GM23248 (cell line): Measurements from ENCODE around the gene ACLY. TPM values are rescaled to one million over a fixed set of nuclear protein-coding genes. Genes with fewer than 3 reads are reported as not detected.

Source experiments
- DNase-seq: peaks from one replicate; pipeline ENCODE4 v3.0.0-alpha.2; 2015
- H2AFZ ChIP-seq: fragments of 200-600 bp; sonication (generic); 2 replicates; pipeline ENCODE4 v1.6.1; 2016; ENCODE audit warnings: antibody characterized with exemption
- H3F3A ChIP-seq: fragments of 200-600 bp; sonication (generic); 2 replicates; pipeline ENCODE4 v1.6.1; 2016; ENCODE audit warnings: mild to moderate bottlenecking, antibody characterized with exemption, mixed run types; ENCODE audit not compliant: insufficient read depth
- H3K27ac ChIP-seq: fragments of 200-600 bp; sonication (generic); 2 replicates; pipeline ENCODE4 v1.5.1; 2016; ENCODE audit warnings: mild to moderate bottlenecking
- H3K27me3 ChIP-seq: fragments of 200-600 bp; sonication (generic); replicated peaks from 2 replicates; pipeline ENCODE4 v1.6.1; 2016; ENCODE audit warnings: mild to moderate bottlenecking; ENCODE audit not compliant: insufficient read depth
- H3K36me3 ChIP-seq: fragments of 200-600 bp; sonication (generic); 2 replicates; pipeline ENCODE4 v1.6.1; 2016; ENCODE audit warnings: low read depth, mild to moderate bottlenecking
- H3K4me1 ChIP-seq: fragments of 200-600 bp; sonication (generic); 2 replicates; pipeline ENCODE4 v1.6.1; 2016; ENCODE audit warnings: mild to moderate bottlenecking; ENCODE audit not compliant: insufficient read depth
- H3K4me2 ChIP-seq: fragments of 200-600 bp; sonication (generic); one replicate; pipeline ENCODE4 v1.6.1; 2016; ENCODE audit warnings: mild to moderate bottlenecking; ENCODE audit not compliant: unreplicated experiment
- H3K4me3 ChIP-seq: fragments of 200-600 bp; sonication (generic); 2 replicates; pipeline ENCODE4 v1.5.1; 2016; ENCODE audit warnings: mild to moderate bottlenecking
- H3K79me2 ChIP-seq: fragments of 200-600 bp; sonication (generic); 2 replicates; pipeline ENCODE4 v1.6.1; 2016; ENCODE audit warnings: mild to moderate bottlenecking; ENCODE audit not compliant: insufficient read depth
- H3K9ac ChIP-seq: fragments of 200-600 bp; sonication (generic); 2 replicates; pipeline ENCODE4 v1.6.1; 2016; ENCODE audit warnings: mild to moderate bottlenecking
- H3K9me2 ChIP-seq: fragments of 200-600 bp; sonication (generic); 2 replicates; pipeline ENCODE4 v1.6.1; 2016; ENCODE audit warnings: mixed run types, mild to moderate bottlenecking, moderate library complexity; ENCODE audit not compliant: insufficient read depth
- H3K9me3 ChIP-seq: fragments of 200-600 bp; sonication (generic); one replicate; pipeline ENCODE4 v1.6.1; 2017; ENCODE audit warnings: low read depth
- H4K20me1 ChIP-seq: fragments of 200-600 bp; sonication (generic); 2 replicates; pipeline ENCODE4 v1.6.0; 2016; ENCODE audit not compliant: insufficient read depth
- EZH2 ChIP-seq: fragments of 200-600 bp; sonication (generic); IDR thresholded peaks from 2 replicates; pipeline ENCODE4 v1.6.1; 2018; ENCODE audit warnings: antibody characterized with exemption, mild to moderate bottlenecking; ENCODE audit not compliant: insufficient read depth, poor library complexity, severe bottlenecking
- EZH2phosphoT487 ChIP-seq: fragments of 200-600 bp; sonication (generic); IDR thresholded peaks from 2 replicates; pipeline ENCODE4 v1.6.1; 2018; ENCODE audit warnings: antibody characterized with exemption, moderate library complexity, mild to moderate bottlenecking, low read depth; ENCODE audit not compliant: insufficient read depth
- WGBS, 2 experiments: methylation state at CpG; one replicate each; pipeline ENCODE4 v1.1.6; 2015 to 2017; ENCODE audit warnings: low lambda C conversion rate in 2 of 2, low coverage in 1 of 2; ENCODE audit errors: missing lambda C conversion rate in 2 of 2; 5-methylcytosine and 5-hydroxymethylcytosine counted together
- in situ Hi-C: fragments of 300-500 bp; cut with MboI; formaldehyde crosslinking; loops from 2 replicates; pipeline ENCODE4 v1.15.0; 2020
- polyA plus RNA-seq: library from polyadenylated mRNA; unstranded; fragments of >200 nt; fragmentation: Nextera tagmentation; extraction: Ambion mirVana; gene quantifications from 2 replicates; pipeline ENCODE4 v1.2.1, GENCODE V29; 2016
- total RNA-seq: library from RNA; depleted of rRNA; stranded (reverse); fragments of >200 nt; shearing (Covaris generic); gene quantifications from 2 replicates; pipeline ENCODE4 v1.2.3, GENCODE V29; 2014

Gene ACLY
- total and polyA plus RNA-seq, 2 experiments from 2014 or later, result 101 to 144 TPM

DNA sequence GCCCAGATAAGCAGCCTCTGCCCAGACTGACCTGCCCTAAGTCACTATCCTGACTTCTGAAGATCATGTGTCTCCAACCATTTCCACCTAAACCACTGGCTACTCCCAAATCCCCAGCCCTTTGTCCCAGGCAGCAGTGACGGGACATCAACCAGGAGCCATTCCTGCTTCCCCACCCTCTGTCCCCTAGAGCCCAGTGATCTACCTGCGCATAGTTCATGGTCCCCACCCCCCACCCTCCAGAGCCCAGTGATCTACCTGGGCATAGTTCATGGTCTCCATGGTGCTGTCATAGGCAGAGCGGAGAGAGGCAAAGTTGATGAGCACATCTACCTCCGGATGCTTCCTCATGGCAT lies 26.8 kb downstream of the ACLY start:
- no peak overlapping the region for H3K27ac ChIP-seq
- peaks cover 67% of the 10 kb centered on the region for H3K36me3 ChIP-seq
- H3K9me3 ChIP-seq, result no peaks in the 10 kb centered on the region
- H2AFZ ChIP-seq, result no peak overlapping the region
- WGBS, 2 experiments, result 94 to 96% methylated on average over 4 of the region's 4 CpGs
- no peak overlapping the region for H3K9ac ChIP-seq
- H3K9me2 ChIP-seq, result no peaks in the 10 kb centered on the region
- no peak for DNase-seq
- H3K4me1 ChIP-seq, result peaks cover 19% of the 10 kb centered on the region
- in situ Hi-C loops, result no loop called here
- H3K4me2 ChIP-seq, result no peak overlapping the region
- H3K79me2 ChIP-seq, result peaks cover 60% of the 10 kb centered on the region
- H4K20me1 ChIP-seq, result no peaks in the 10 kb centered on the region
- no peak overlapping the region for H3K4me3 ChIP-seq
- peaks cover 36% of the 10 kb centered on the region for H3F3A ChIP-seq
- no peaks in the 10 kb centered on the region for H3K27me3 ChIP-seq
- no peak for TF ChIP-seq EZH2
- no peak for TF ChIP-seq EZH2phosphoT487

- peaks cover 30% of the 10 kb centered on the region for H3F3A ChIP-seq
- 96 to 98% methylated on average over 7 of the region's 7 CpGs for WGBS, 2 experiments
- no peaks in the 10 kb centered on the region for H4K20me1 ChIP-seq
- DNase-seq, result no peak
- no peak for TF ChIP-seq EZH2
- no peak for TF ChIP-seq EZH2phosphoT487
- no peak overlapping the region for H2AFZ ChIP-seq
- no peak overlapping the region for H3K4me2 ChIP-seq
- H3K9ac ChIP-seq, result no peak overlapping the region
- peaks cover 67% of the 10 kb centered on the region for H3K36me3 ChIP-seq
- no peaks in the 10 kb centered on the region for H3K9me3 ChIP-seq
- no peak overlapping the region for H3K27ac ChIP-seq
- no peaks in the 10 kb centered on the region for H3K27me3 ChIP-seq
- peaks cover 19% of the 10 kb centered on the region for H3K4me1 ChIP-seq
- peaks cover 61% of the 10 kb centered on the region for H3K79me2 ChIP-seq
- no peaks in the 10 kb centered on the region for H3K9me2 ChIP-seq
- in situ Hi-C loops, result no loop called here
- no peak overlapping the region for H3K4me3 ChIP-seq
These were observed 27.4 kb downstream of the ACLY start for GRCh38 chr17:41891135-41892020.

DNA sequence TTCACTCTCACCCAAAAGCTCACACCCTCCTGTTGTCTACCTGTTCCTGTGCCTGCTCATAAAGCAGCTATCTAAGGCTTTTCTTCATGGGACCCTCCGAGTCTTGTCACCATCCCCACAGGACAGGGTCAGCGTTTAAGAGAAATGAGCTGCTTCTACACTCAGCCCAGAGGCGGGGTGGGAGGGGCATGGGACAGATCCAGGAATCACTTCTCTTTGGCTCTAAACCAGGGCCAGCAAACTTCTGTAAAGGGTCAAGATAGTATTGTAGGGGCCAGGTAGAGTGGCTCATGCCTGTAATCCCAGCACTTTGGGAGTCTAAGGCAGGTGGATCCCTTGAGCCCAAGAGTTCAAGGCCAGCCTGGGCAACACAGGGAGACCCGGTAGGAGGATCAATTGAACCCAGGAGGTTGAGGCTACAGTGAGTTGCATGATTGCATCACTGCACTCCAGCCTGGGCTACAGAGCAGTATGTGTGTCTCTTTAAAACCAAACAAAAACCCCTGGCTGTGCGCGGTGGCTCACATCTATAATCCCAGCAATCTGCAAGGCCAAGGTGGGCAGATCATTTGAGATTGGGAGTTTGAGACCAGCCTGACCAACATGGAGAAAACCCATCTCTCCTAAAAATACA lies 30.3 kb downstream of the ACLY start:
- no peak for TF ChIP-seq EZH2
- no peak for TF ChIP-seq EZH2phosphoT487
- Histone ChIP-seq H3K9ac (no peak overlapping the region), H3F3A (peaks cover 21% of the 10 kb centered on the region), H4K20me1 (no peaks in the 10 kb centered on the region), H3K4me2 (no peak overlapping the region), H3K9me2 (no peaks in the 10 kb centered on the region), H3K79me2 (peaks cover 77% of the 10 kb centered on the region), H3K36me3 (peaks cover 85% of the 10 kb centered on the region), H3K27me3 (no peaks in the 10 kb centered on the region), H3K27ac (no peak overlapping the region), H3K4me1 (no peaks in the 10 kb centered on the region), H2AFZ (no peak overlapping the region), H3K9me3 (no peaks in the 10 kb centered on the region), H3K4me3 (no peak overlapping the region)
- in situ Hi-C loops, result no loop called here
- 96 to 97% methylated on average over 6 of the region's 6 CpGs for WGBS, 2 experiments
- no peak for DNase-seq

DNA sequence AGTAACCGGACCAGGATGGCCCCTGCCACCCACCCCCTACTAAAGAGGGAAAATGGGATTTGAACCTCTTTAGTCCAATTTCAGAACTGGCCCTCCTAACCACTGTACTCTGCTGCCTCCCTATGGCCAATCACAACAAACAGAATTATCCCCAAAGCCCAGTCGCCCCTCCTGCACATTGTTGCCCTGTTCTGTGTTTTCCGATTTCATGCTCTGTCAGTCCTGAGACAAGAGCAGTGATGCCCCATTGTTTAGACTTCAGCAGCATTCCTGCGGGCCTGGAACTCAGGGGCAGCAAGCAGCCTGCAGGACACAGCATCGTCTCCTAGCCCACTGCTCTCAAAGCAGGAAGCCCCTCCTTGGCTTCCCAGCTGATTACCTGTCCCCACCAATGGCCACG lies 33.0 kb downstream of the ACLY start:
- Histone ChIP-seq H3K4me2 (no peak overlapping the region), H3K27me3 (no peaks in the 10 kb centered on the region), H3K27ac (no peak overlapping the region), H3F3A (peaks cover 25% of the 10 kb centered on the region), H3K4me3 (no peak overlapping the region), H3K9ac (no peak overlapping the region), H4K20me1 (no peaks in the 10 kb centered on the region), H3K9me3 (no peaks in the 10 kb centered on the region), H2AFZ (no peak overlapping the region), H3K79me2 (peaks cover 80% of the 10 kb centered on the region), H3K9me2 (no peaks in the 10 kb centered on the region), H3K4me1 (no peaks in the 10 kb centered on the region), H3K36me3 (peaks cover 77% of the 10 kb centered on the region)
- 82 to 84% methylated on average over 6 of the region's 6 CpGs for WGBS, 2 experiments
- DNase-seq, result no peak
- in situ Hi-C loops, result no loop called here
- no peak for TF ChIP-seq EZH2phosphoT487
- no peak for TF ChIP-seq EZH2
